ENCODE data around the gene IGFL1.

- TF ChIP-seq, protein P1, sequence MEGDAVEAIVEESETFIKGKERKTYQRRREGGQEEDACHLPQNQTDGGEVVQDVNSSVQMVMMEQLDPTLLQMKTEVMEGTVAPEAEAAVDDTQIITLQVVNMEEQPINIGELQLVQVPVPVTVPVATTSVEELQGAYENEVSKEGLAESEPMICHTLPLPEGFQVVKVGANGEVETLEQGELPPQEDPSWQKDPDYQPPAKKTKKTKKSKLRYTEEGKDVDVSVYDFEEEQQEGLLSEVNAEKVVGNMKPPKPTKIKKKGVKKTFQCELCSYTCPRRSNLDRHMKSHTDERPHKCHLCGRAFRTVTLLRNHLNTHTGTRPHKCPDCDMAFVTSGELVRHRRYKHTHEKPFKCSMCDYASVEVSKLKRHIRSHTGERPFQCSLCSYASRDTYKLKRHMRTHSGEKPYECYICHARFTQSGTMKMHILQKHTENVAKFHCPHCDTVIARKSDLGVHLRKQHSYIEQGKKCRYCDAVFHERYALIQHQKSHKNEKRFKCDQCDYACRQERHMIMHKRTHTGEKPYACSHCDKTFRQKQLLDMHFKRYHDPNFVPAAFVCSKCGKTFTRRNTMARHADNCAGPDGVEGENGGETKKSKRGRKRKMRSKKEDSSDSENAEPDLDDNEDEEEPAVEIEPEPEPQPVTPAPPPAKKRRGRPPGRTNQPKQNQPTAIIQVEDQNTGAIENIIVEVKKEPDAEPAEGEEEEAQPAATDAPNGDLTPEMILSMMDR (conservative IDR thresholded peaks at IDR 0.05 in 1 of 2, IDR thresholded peaks at IDR 0.05 in 1 of 2; ENCODE audit: extremely low read depth in 1 of 2, insufficient read depth in 1 of 2, low read depth in 1 of 2, low read length in 2 of 2): no peak
- no peak for TF ChIP-seq EZH2 (IDR thresholded peaks at IDR 0.05; ENCODE audit: borderline replicate concordance, low read length)
Observed at GRCh38 chr19:46191972-46192371, 37.6 kb upstream of the IGFL1 start.

Data from mammary epithelial cell (primary cell).